ENCODE results near the gene UBL3.

- TF ChIP-seq CTCF (optimal IDR thresholded peaks at IDR 0.05 in 1 of 3, IDR thresholded peaks at IDR 0.05 in 1 of 3, conservative IDR thresholded peaks at IDR 0.05 in 1 of 3; ENCODE audit: extremely low read depth in 1 of 3, insufficient read depth in 2 of 3, low read length in 3 of 3), result no peak
- TF ChIP-seq EZH2 (IDR thresholded peaks at IDR 0.05; ENCODE audit: low read length), result no peak
Observed at GRCh38 chr13:29855784-29856183, 5.4 kb upstream of the UBL3 start.
